HFFc6 (cell line): ENCODE data around the gene PHTF2. TPM values are rescaled to one million over a fixed set of nuclear protein-coding genes. Genes with fewer than 3 reads are reported as not detected.

Source experiments
- DNase-seq: peaks from one replicate; pipeline ENCODE4 v3.0.0-alpha.2; 2018
- H3K27ac Mint-ChIP-seq: 2 replicates; pipeline ENCODE4 v1.8.0; 2020; ENCODE audit warnings: mild to moderate bottlenecking, mixed read lengths
- H3K27me3 Mint-ChIP-seq: 2 replicates; pipeline ENCODE4 v1.8.0; 2021; ENCODE audit warnings: mild to moderate bottlenecking, moderate library complexity, mixed read lengths; ENCODE audit not compliant: insufficient read depth
- H3K36me3 Mint-ChIP-seq: 2 replicates; pipeline ENCODE4 v1.8.0; 2021; ENCODE audit warnings: low read depth, mixed read lengths
- H3K4me1 Mint-ChIP-seq: 2 replicates; pipeline ENCODE4 v1.8.0; 2020; ENCODE audit warnings: low read depth, mixed read lengths
- H3K4me3 Mint-ChIP-seq: 2 replicates; pipeline ENCODE4 v1.8.0; 2020; ENCODE audit warnings: mild to moderate bottlenecking, moderate library complexity, mixed read lengths
- H3K9me3 Mint-ChIP-seq: 2 replicates; pipeline ENCODE4 v1.8.0; 2020; ENCODE audit warnings: mild to moderate bottlenecking, mixed read lengths
- CTCF ChIP-seq: fragments of 200-600 bp; sonication (generic); IDR thresholded peaks from 2 replicates; pipeline ENCODE4 v1.5.0; 2021; ENCODE audit warnings: antibody characterized with exemption, mild to moderate bottlenecking
- total RNA-seq, 6 experiments: library from RNA; stranded (reverse); fragmentation: NEBNext Ultra II Directional; extraction: Animal tissue kit (Norgen Biotek cat#: 25700); gene quantifications; 2 replicates in 1 of 6; 3 replicates in 5 of 6; pipeline ENCODE4 v1.2.3, GENCODE V29; 2021

Gene PHTF2
- total RNA-seq, 6 experiments from 2014 or later, result 59.8 to 83.2 (median 71.9) TPM

DNA sequence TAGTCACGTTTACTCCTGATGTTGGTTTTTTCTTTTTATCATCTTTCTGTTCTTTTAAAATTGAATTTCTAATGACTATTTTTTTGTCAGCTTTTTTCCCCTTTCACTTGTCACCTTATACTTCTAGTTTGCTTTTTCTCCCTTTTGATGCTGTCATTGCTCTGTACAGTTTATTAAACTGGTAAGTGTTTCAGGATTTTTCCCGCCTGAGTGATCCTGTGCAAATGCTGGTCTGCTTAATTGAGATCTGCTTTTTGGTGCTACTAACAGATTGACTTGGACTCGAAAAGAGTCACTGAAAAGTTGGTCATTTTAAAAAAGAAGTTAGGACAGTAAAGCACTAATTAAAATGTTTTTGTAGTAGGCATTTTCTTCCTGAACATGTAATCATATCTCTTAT lies 95.2 kb downstream of the PHTF2 start:
- Mint-ChIP-seq H3K27ac (no peak overlapping the region), H3K4me3 (no peak overlapping the region), H3K9me3 (no peaks in the 10 kb centered on the region), H3K36me3 (0 out of 2 replicates have a peak, but pooled peaks cover 3% of the 10 kb centered on the region), H3K4me1 (peaks cover 8% of the 10 kb centered on the region), H3K27me3 (no peaks in the 10 kb centered on the region)
- DNase-seq, result no peak
- no peak for TF ChIP-seq CTCF

DNA sequence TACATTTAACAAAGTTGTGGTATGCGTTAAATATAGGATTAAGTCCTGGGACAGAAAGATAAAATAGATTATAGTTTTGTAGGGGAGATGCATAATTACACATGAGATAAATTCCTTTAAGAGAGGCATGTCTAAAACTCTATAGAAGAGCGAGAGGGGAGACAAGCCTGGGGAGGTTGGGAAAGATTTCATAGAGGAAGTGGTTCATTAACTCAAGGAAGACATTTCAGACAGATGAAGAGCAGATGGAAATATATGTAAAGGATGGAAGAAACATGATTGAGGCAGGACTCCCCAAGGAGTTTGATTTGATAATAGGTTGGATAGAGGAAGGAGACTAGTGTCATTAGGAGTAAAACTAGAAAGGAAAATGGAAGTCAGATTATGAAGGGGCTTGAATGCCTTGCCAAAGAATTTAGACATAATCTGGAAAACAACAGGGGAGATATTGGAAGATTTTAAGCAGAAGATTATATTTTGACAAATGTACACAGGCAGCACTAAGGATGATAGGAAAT lies 96.1 kb downstream of the PHTF2 start:
- Mint-ChIP-seq H3K36me3 (no peaks in the 10 kb centered on the region), H3K4me3 (no peak overlapping the region), H3K9me3 (no peaks in the 10 kb centered on the region), H3K27ac (no peak overlapping the region), H3K4me1 (peaks cover 12% of the 10 kb centered on the region), H3K27me3 (no peaks in the 10 kb centered on the region)
- no peak for TF ChIP-seq CTCF
- no peak for DNase-seq

DNA sequence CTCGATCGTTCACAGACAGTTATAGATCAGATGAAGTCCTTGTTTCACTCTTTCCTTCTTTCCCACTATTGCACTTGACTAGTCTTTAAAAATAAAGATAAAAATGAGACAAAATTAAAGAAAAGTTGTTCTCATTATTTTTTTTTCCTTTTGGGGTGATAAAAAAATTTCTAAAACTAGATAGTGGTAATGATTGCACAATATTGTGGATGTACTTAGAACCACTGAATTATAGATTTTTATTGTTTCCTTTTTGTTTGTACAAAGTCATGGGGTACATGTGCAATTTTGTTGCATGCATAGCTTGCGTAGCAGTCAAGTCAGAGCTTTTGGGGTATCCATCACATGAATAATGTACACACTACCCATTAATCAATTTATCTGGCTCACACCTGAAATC lies 97.3 kb downstream of the PHTF2 start:
- Mint-ChIP-seq H3K4me3 (no peak overlapping the region), H3K27me3 (no peaks in the 10 kb centered on the region), H3K36me3 (0 out of 2 replicates have a peak, but pooled peaks cover 5% of the 10 kb centered on the region), H3K9me3 (no peaks in the 10 kb centered on the region), H3K27ac (no peak overlapping the region), H3K4me1 (peaks cover 17% of the 10 kb centered on the region)
- TF ChIP-seq CTCF, result no peak
- DNase-seq, result no peak

GRCh38 chr7:77897004-77897547 lies 98.5 kb downstream of the PHTF2 start:
- H3K4me3 Mint-ChIP-seq, result no peak overlapping the region

DNA sequence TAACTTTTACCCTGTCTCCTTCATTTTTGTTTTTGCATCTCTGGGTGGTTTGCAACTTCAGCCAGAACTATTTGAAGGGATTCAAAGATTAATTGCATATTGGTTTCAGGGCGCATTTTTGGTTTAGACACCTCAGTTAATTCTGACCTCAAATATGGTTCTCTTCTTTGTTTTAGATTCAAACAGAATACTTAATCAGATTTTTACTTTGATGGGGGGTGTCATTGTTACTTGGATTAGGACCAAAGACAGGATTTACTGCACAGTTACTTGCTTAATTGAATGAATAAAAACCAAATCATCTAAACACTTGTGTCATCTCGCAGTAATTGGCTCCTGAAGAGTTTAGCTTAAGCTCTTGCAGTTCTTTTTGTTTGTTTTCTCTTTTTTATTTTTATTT lies 100.9 kb downstream of the PHTF2 start:
- Mint-ChIP-seq H3K27ac (no peak overlapping the region), H3K36me3 (0 out of 2 replicates have a peak, but pooled peaks cover 5% of the 10 kb centered on the region), H3K9me3 (no peaks in the 10 kb centered on the region), H3K4me1 (peaks cover 26% of the 10 kb centered on the region), H3K4me3 (no peak overlapping the region), H3K27me3 (no peaks in the 10 kb centered on the region)
- DNase-seq, result no peak
- no peak for TF ChIP-seq CTCF

More at GRCh38 chr7:77897004-77897547, 98.5 kb downstream of the PHTF2 start:
- H3K9me3 Mint-ChIP-seq, result no peaks in the 10 kb centered on the region
- 0 out of 2 replicates have a peak, but pooled peaks cover 5% of the 10 kb centered on the region for H3K36me3 Mint-ChIP-seq
- TF ChIP-seq CTCF, result no peak
- H3K27me3 Mint-ChIP-seq, result no peaks in the 10 kb centered on the region
- H3K4me1 Mint-ChIP-seq, result peaks cover 17% of the 10 kb centered on the region
- no peak for DNase-seq
- H3K27ac Mint-ChIP-seq, result no peak overlapping the region
